Lung (tissue), 12 donors: ENCODE results near the gene FAM83C. TPM values are rescaled to one million over a fixed set of nuclear protein-coding genes. Genes with fewer than 3 reads are reported as not detected.
A peak's percentile ranks its signal among the peaks of the same experiment; 100 is the strongest.
"Not testable (repeated sequence)": the region's sequence is repeated elsewhere in the genome, so short reads cannot be mapped to it uniquely, and the experiment has no call there.

Experiments used
- ATAC-seq: fragments of 200-7000 bp; cut with Tn5 transposase; one replicate; pipeline ENCODE4 v1.9.1; 2020; ENCODE audit warnings: moderate number of reproducible peaks; ENCODE audit not compliant: insufficient read depth, low FRiP score
- DNase-seq, 3 donors: peaks; one replicate each; pipeline ENCODE4 v3.0.0-alpha.2; 2013 to 2017
- H3K27ac ChIP-seq, 2 donors: one replicate each; pipeline ENCODE4 v1.5.1; 2013; ENCODE audit warnings: mild to moderate bottlenecking in 2 of 2, moderate library complexity in 2 of 2, control low read depth in 1 of 2, inconsistent platforms in 1 of 2, low read depth in 1 of 2, low read length in 1 of 2
- H3K27me3 ChIP-seq, 3 donors: one replicate each; pipeline ENCODE4 v1.5.1; 2013; ENCODE audit warnings: low read length in 2 of 3; ENCODE audit not compliant: control insufficient read depth in 3 of 3, insufficient read depth in 3 of 3
- H3K36me3 ChIP-seq, 4 donors: one replicate each; pipeline ENCODE4 v1.5.1; 2013; ENCODE audit warnings: low read length in 4 of 4, mild to moderate bottlenecking in 1 of 4, moderate library complexity in 1 of 4; ENCODE audit not compliant: control insufficient read depth in 4 of 4, insufficient read depth in 4 of 4
- H3K4me1 ChIP-seq, 5 donors: one replicate each; pipeline ENCODE4 v1.5.1; 2013; ENCODE audit warnings: low read length in 5 of 5, mild to moderate bottlenecking in 2 of 5, moderate library complexity in 1 of 5; ENCODE audit not compliant: control insufficient read depth in 5 of 5, insufficient read depth in 5 of 5
- H3K4me3 ChIP-seq: one replicate; pipeline ENCODE4 v1.5.1; 2013; ENCODE audit warnings: mild to moderate bottlenecking, control low read depth, moderate library complexity
- H3K9ac ChIP-seq, 2 donors: one replicate each; pipeline ENCODE4 v1.5.1; 2013; ENCODE audit warnings: low read length in 2 of 2, control low read depth in 1 of 2; ENCODE audit not compliant: insufficient read depth in 1 of 2
- H3K9me3 ChIP-seq, 4 donors: one replicate each; pipeline ENCODE4 v1.5.1; 2013; ENCODE audit warnings: low read length in 3 of 4, mild to moderate bottlenecking in 1 of 4, moderate library complexity in 1 of 4; ENCODE audit not compliant: control insufficient read depth in 4 of 4, insufficient read depth in 3 of 4
- CTCF ChIP-seq: IDR thresholded peaks from 2 replicates; pipeline ENCODE4 v1.5.1; 2012; ENCODE audit warnings: mild to moderate bottlenecking; ENCODE audit errors: control extremely low read depth, extremely low read depth
- WGBS, 2 donors: extraction: QIAGEN DNeasy Blood & Tissue Kit; methylation state at CpG; one replicate each; pipeline ENCODE4 v1.1.7; 2013; 5-methylcytosine and 5-hydroxymethylcytosine counted together
- polyA plus RNA-seq, 2 donors: library from polyadenylated mRNA; stranded (reverse); fragments of 200-250 nt; gene quantifications; one replicate each; pipeline ENCODE4 v1.2.1, GENCODE V29; 2013
- total RNA-seq, 2 donors: library from RNA; depleted of rRNA in 1 of 2; stranded (reverse); fragments of >200 nt in 1 of 2; gene quantifications; one replicate each; pipeline ENCODE4 v1.2.1, GENCODE V29; 2014 to 2021
- donor health status: control.
- donor health status: control.
- donor health status: Bipolar disorder and iron deficiency.
- donor health status: healthy.
- donor health status: DM: yes; HTN: yes; CAD: no.

FAM83C gene
- total and polyA plus RNA-seq, 4 donors, result not detected

- Histone ChIP-seq H3K27me3 (no peaks in the 10 kb centered on the region), H3K9ac (no peak overlapping the region), H3K4me1 (peaks cover 0 to 16% (median 9%) of the 10 kb centered on the region in 5 donors), H3K9me3 (no peaks in the 10 kb centered on the region), H3K27ac (peak overlapping the region in 1 of 2 donors; percentile 10), H3K4me3 (no peak overlapping the region), H3K36me3 (peaks cover 0 to 16% (median 3%) of the 10 kb centered on the region in 4 donors)
- no peak for TF ChIP-seq CTCF
- ATAC-seq (no peak), DNase-seq (no peak)
- 54 to 55% methylated on average over 1 of the region's 1 CpG for WGBS, 2 donors
Measured at GRCh38 chr20:35264755-35265154, 27.5 kb downstream of the FAM83C start.

- Histone ChIP-seq H3K4me3 (peak overlapping the region; percentile 15), H3K9me3 (no peaks in the 10 kb centered on the region), H3K36me3 (peaks cover 0 to 16% (median 3%) of the 10 kb centered on the region in 4 donors), H3K27ac (peak overlapping the region in 1 of 2 donors; percentile 85), H3K9ac (peak overlapping the region in 1 of 2 donors; percentile 76), H3K27me3 (no peaks in the 10 kb centered on the region), H3K4me1 (peaks cover 0 to 16% (median 9%) of the 10 kb centered on the region in 5 donors)
- DNase-seq (no peak), ATAC-seq (peak; percentile 45)
- TF ChIP-seq CTCF, result no peak
- 67 to 80% methylated on average over 17 of the region's 17 CpGs for WGBS, 2 donors
Measured at GRCh38 chr20:35263532-35264341, 28.5 kb downstream of the FAM83C start.

GRCh38 chr20:35262731-35263531 lies 29.3 kb downstream of the FAM83C start:
- not testable (repeated sequence) for H3K27me3 ChIP-seq, H3K9me3 ChIP-seq, H3K4me3 ChIP-seq
- H3K27ac ChIP-seq, result peak overlapping the region in 1 of 2 donors; percentile 85
- 47 to 80% methylated on average over 5 of the region's 8 CpGs for WGBS, 2 donors
- peaks cover 0 to 13% (median 3%) of the 10 kb centered on the region in 4 donors for H3K36me3 ChIP-seq
- DNase-seq (peak; percentile 68 to 77 (median 72)), ATAC-seq (peak; percentile 69)
- H3K9ac ChIP-seq, result peak overlapping the region in 1 of 2 donors; percentile 76
- peaks cover 0 to 16% (median 9%) of the 10 kb centered on the region in 5 donors for H3K4me1 ChIP-seq

GRCh38 chr20:35262321-35262720 lies 29.9 kb downstream of the FAM83C start:
- 56 to 63% methylated on average over 7 of the region's 10 CpGs for WGBS, 2 donors
- H3K4me1 ChIP-seq, result peaks cover 0 to 16% (median 9%) of the 10 kb centered on the region in 5 donors
- H3K9me3 ChIP-seq, H3K27me3 ChIP-seq, DNase-seq, H3K27ac ChIP-seq, H3K36me3 ChIP-seq, H3K9ac ChIP-seq, H3K4me3 ChIP-seq, ATAC-seq: not testable (repeated sequence)
